Hepatocyte (in vitro differentiated cells): ENCODE measurements around the gene ANKS1B.

Experiments used
- CTCF ChIP-seq: fragments of 200-600 bp; sonication (generic); IDR thresholded peaks from 2 replicates; pipeline ENCODE4 v1.5.1; 2016; ENCODE audit warnings: antibody characterized with exemption, mild to moderate bottlenecking; ENCODE audit not compliant: poor library complexity
- EZH2 ChIP-seq: fragments of 200-600 bp; sonication (generic); IDR thresholded peaks from 2 replicates; pipeline ENCODE4 v1.6.1; 2016; ENCODE audit warnings: antibody characterized with exemption, mild to moderate bottlenecking, borderline replicate concordance
- EZH2phosphoT487 ChIP-seq: fragments of 200-600 bp; sonication (generic); IDR thresholded peaks from one replicate; pipeline ENCODE4 v1.6.1; 2018; ENCODE audit warnings: antibody characterized with exemption, mild to moderate bottlenecking, low read depth, moderate library complexity; ENCODE audit not compliant: unreplicated experiment, severe bottlenecking

GRCh38 chr12:99810718-99811593, 173.8 kb downstream of the ANKS1B start:
- TF ChIP-seq CTCF: peak; percentile 50
- no peak for TF ChIP-seq EZH2
- no peak for TF ChIP-seq EZH2phosphoT487
